CD4-positive, alpha-beta T cell (primary cell): ENCODE data around the gene OR2AP1. TPM values are rescaled to one million over a fixed set of nuclear protein-coding genes. Genes with fewer than 3 reads are reported as not detected.
"Not testable (repeated sequence)": the region's sequence is repeated elsewhere in the genome, so short reads cannot be mapped to it uniquely, and the experiment has no call there.

Source experiments
- ATAC-seq: fragments of 200-7000 bp; cut with Tn5 transposase; one replicate; pipeline ENCODE4 v1.10.0; 2022; ENCODE audit warnings: mild to moderate bottlenecking; ENCODE audit not compliant: poor library complexity
- CTCF ChIA-PET: fragments of 350-600 bp; sonication (Branson Sonifier 250); formaldehyde crosslinking; loops from one replicate; lab custom pipeline; 2021; ENCODE audit warnings: antibody characterized with exemption, inconsistent platforms; lab: Charles Lee
- POLR2A ChIA-PET: fragments of 350-600 bp; sonication (Branson Sonifier 250); formaldehyde crosslinking; loops from one replicate; lab custom pipeline; 2021; ENCODE audit warnings: antibody characterized with exemption, inconsistent platforms; lab: Charles Lee
- DNase-seq, 14 experiments: peaks; one replicate each; pipeline ENCODE4 v3.0.0-alpha.2; 2013 to 2020; ENCODE audit warnings: mixed read lengths in 2 of 14
- H3K27ac ChIP-seq, 2 donors: one replicate each; pipeline versions ENCODE4 v1.5.1 to v1.7.0; 2013; ENCODE audit warnings: low read length in 2 of 2, low read depth in 1 of 2, mild to moderate bottlenecking in 1 of 2
- H3K27me3 ChIP-seq, 2 experiments: 1 replicate in 1 of 2; 2 replicates in 1 of 2; pipeline versions ENCODE4 v1.6.1 to v1.7.0; 2013; ENCODE audit warnings: low read length in 2 of 2, control low read depth in 1 of 2, mild to moderate bottlenecking in 1 of 2, moderate library complexity in 1 of 2; ENCODE audit not compliant: insufficient read depth in 2 of 2, control insufficient read depth in 1 of 2
- H3K36me3 ChIP-seq: one replicate; pipeline ENCODE4 v1.6.1; 2013; ENCODE audit warnings: low read length, control low read depth; ENCODE audit not compliant: insufficient read depth
- H3K4me1 ChIP-seq: one replicate; pipeline ENCODE4 v1.6.1; 2013; ENCODE audit warnings: low read length, control low read depth; ENCODE audit not compliant: insufficient read depth
- H3K4me3 ChIP-seq: one replicate; pipeline ENCODE4 v1.5.1; 2013; ENCODE audit warnings: mild to moderate bottlenecking, low read length, moderate library complexity
- H3K9me3 ChIP-seq, 2 experiments: 1 replicate in 1 of 2; 2 replicates in 1 of 2; pipeline versions ENCODE4 v1.6.1 to v1.7.0; 2013; ENCODE audit warnings: low read length in 2 of 2, mild to moderate bottlenecking in 2 of 2, control low read depth in 1 of 2, moderate library complexity in 1 of 2; ENCODE audit not compliant: control insufficient read depth in 1 of 2, insufficient read depth in 1 of 2
- H3K27ac Mint-ChIP-seq: one replicate; pipeline ENCODE4 v1.8.0; 2020; ENCODE audit warnings: mixed read lengths
- H3K27me3 Mint-ChIP-seq: one replicate; pipeline ENCODE4 v1.8.0; 2021; ENCODE audit warnings: mixed read lengths
- H3K36me3 Mint-ChIP-seq: one replicate; pipeline ENCODE4 v1.8.0; 2021; ENCODE audit warnings: low read depth, mixed read lengths
- H3K4me1 Mint-ChIP-seq: one replicate; pipeline ENCODE4 v1.8.0; 2021; ENCODE audit warnings: low read depth, mixed read lengths
- H3K4me3 Mint-ChIP-seq: one replicate; pipeline ENCODE4 v1.8.0; 2020; ENCODE audit warnings: mild to moderate bottlenecking, mixed read lengths
- H3K9me3 Mint-ChIP-seq: one replicate; pipeline ENCODE4 v1.8.0; 2020; ENCODE audit warnings: mixed read lengths
- CTCF ChIP-seq: fragments of 200-600 bp; IDR thresholded peaks from one replicate; pipeline ENCODE4 v1.8.0; 2022; ENCODE audit warnings: antibody characterized with exemption, mild to moderate bottlenecking
- intact Hi-C, 2 experiments: fragments of 100-400 bp; cut with DNase I in 1 of 2; cut with micrococcal nuclease in 1 of 2; formaldehyde crosslinking; loops; one replicate each; pipeline versions ENCODE4 v1.15.1 to v1.9.0; 2023 to 2025; cut with DNase I, micrococcal nuclease
- polyA plus RNA-seq, 2 donors: library from polyadenylated mRNA; unstranded; fragments of 120-200 nt; gene quantifications; one replicate each; pipeline ENCODE4 v1.2.1, GENCODE V29; 2013
- total RNA-seq, 174 experiments: library from RNA in 2 of 174; stranded (reverse) in 2 of 174; gene quantifications; one replicate each; pipeline ENCODE4 v1.2.3 and lab custom pipeline; 2021 to 2026

OR2AP1 gene
- total RNA-seq (under 1 TPM in 1 of 2 experiments, not detected in 1; 0.22 TPM), total RNA-seq (lab: John Stamatoyannopoulos, UW) (0 to 0.09 (median 0) reads per million in 172 experiments)
- polyA plus RNA-seq (2013, experiment 1 of 2): not detected
- polyA plus RNA-seq (2013, experiment 2 of 2): not detected

- Histone ChIP-seq H3K27ac (no peak within 1 kb of the TSS), H3K4me1 (no peaks in the 10 kb centered on the region), H3K4me3 (no peak within 1 kb of the TSS), H3K9me3 (peaks cover 15 to 37% of the 10 kb centered on the region in 2 experiments), H3K27me3 (peaks cover 0 to 4% of the 10 kb centered on the region in 2 experiments), H3K36me3 (no peaks in the 10 kb centered on the region)
- Mint-ChIP-seq H3K4me3 (no peak within 1 kb of the TSS), H3K27ac (no peak within 1 kb of the TSS), H3K4me1 (no peaks in the 10 kb centered on the region), H3K36me3 (peaks cover 11% of the 10 kb centered on the region), H3K27me3 (peaks cover 34% of the 10 kb centered on the region), H3K9me3 (peaks cover 11% of the 10 kb centered on the region)
- ChIA-PET POLR2A (no interaction called here), CTCF (no interaction called here)
- intact Hi-C loops: no loop called here
- DNase-seq: no peak
- TF ChIP-seq CTCF: no peak
- no peak for ATAC-seq
Observed at GRCh38 chr12:55572168-55572567, at the start of gene OR2AP1. TSS of gene OR2AP1 (plus strand) at chr12:55572468. CDS start at chr12:55574415, 1,947 bp downstream.

GRCh38 chr12:55548235-55548634 lies 24.0 kb upstream of the OR2AP1 start:
- H3K4me1 Mint-ChIP-seq, H3K9me3 ChIP-seq, ATAC-seq, H3K4me1 ChIP-seq, H3K9me3 Mint-ChIP-seq, CTCF ChIA-PET, H3K36me3 ChIP-seq, H3K4me3 Mint-ChIP-seq, DNase-seq, H3K36me3 Mint-ChIP-seq, H3K27ac Mint-ChIP-seq, H3K27ac ChIP-seq, H3K4me3 ChIP-seq, intact Hi-C loops, POLR2A ChIA-PET: not testable (repeated sequence)
- peaks cover 5 to 18% of the 10 kb centered on the region in 2 experiments for H3K27me3 ChIP-seq
- peaks cover 47% of the 10 kb centered on the region for H3K27me3 Mint-ChIP-seq

GRCh38 chr12:55548756-55549155 lies 23.5 kb upstream of the OR2AP1 start:
- Histone ChIP-seq H3K36me3 (no peaks in the 10 kb centered on the region), H3K9me3 (peaks cover 0 to 4% of the 10 kb centered on the region in 2 experiments), H3K27me3 (peaks cover 5 to 18% of the 10 kb centered on the region in 2 experiments), H3K27ac (no peak overlapping the region), H3K4me1 (no peaks in the 10 kb centered on the region), H3K4me3 (no peak overlapping the region)
- no peak for TF ChIP-seq CTCF
- intact Hi-C loops: no loop called here
- DNase-seq (no peak), ATAC-seq (no peak)
- Mint-ChIP-seq H3K27ac (no peak overlapping the region), H3K27me3 (peaks cover 47% of the 10 kb centered on the region), H3K4me1 (no peaks in the 10 kb centered on the region), H3K9me3 (no peaks in the 10 kb centered on the region), H3K36me3 (no peaks in the 10 kb centered on the region), H3K4me3 (no peak overlapping the region)
- ChIA-PET POLR2A (no interaction called here), CTCF (no interaction called here)

- Mint-ChIP-seq H3K27me3 (peaks cover 47% of the 10 kb centered on the region), H3K36me3 (no peaks in the 10 kb centered on the region), H3K27ac (no peak within 1 kb of the TSS), H3K4me3 (no peak within 1 kb of the TSS), H3K9me3 (no peaks in the 10 kb centered on the region), H3K4me1 (no peaks in the 10 kb centered on the region)
- intact Hi-C loops: no loop called here
- DNase-seq (no peak), ATAC-seq (no peak)
- no peaks in the 10 kb centered on the region for H3K36me3 ChIP-seq
- no peak for TF ChIP-seq CTCF
- H3K27ac ChIP-seq: no peak within 1 kb of the TSS
- peaks cover 0 to 4% of the 10 kb centered on the region in 2 experiments for H3K9me3 ChIP-seq
- ChIA-PET CTCF (no interaction called here), POLR2A (no interaction called here)
- no peak within 1 kb of the TSS for H3K4me3 ChIP-seq
- no peaks in the 10 kb centered on the region for H3K4me1 ChIP-seq
- H3K27me3 ChIP-seq: peaks cover 5 to 18% of the 10 kb centered on the region in 2 experiments
Observed at GRCh38 chr12:55549302-55549701, 23.0 kb upstream of the OR2AP1 start, which contains the start of gene OR6C4. TSS of gene OR6C4 (plus strand) at chr12:55549602. CDS start at chr12:55551227, 1,625 bp downstream.
